ENCODE measurements around the gene ELOVL4.
A peak's percentile ranks its signal among the peaks of the same experiment; 100 is the strongest.

The ELOVL4 gene

GRCh38 chr6:79911992-79912391 is 35.4 kb downstream of the ELOVL4 start:
- DNase-seq (ENCODE audit: low spot score), result no peak

- no peak for DNase-seq (ENCODE audit: low spot score)
Measured at GRCh38 chr6:79909517-79909916, 37.8 kb downstream of the ELOVL4 start.

- no peak for DNase-seq (ENCODE audit: low spot score)
Measured at GRCh38 chr6:79902046-79902445, 45.3 kb downstream of the ELOVL4 start.

- DNase-seq (ENCODE audit: low spot score), result no peak
Measured at GRCh38 chr6:79898076-79898475, 49.3 kb downstream of the ELOVL4 start.

- no peak for DNase-seq (ENCODE audit: low spot score)
Measured at GRCh38 chr6:79896075-79896449, 51.3 kb downstream of the ELOVL4 start.

GRCh38 chr6:79895382-79896074 is 51.8 kb downstream of the ELOVL4 start:
- DNase-seq (ENCODE audit: low spot score), result no peak

GRCh38 chr6:79894939-79895338 is 52.4 kb downstream of the ELOVL4 start:
- DNase-seq (ENCODE audit: low spot score), result no peak

GRCh38 chr6:79888587-79888986 is 58.8 kb downstream of the ELOVL4 start:
- no peak for DNase-seq (ENCODE audit: low spot score)

- DNase-seq (ENCODE audit: low spot score), result no peak
Measured at GRCh38 chr6:79878142-79878748, 69.1 kb downstream of the ELOVL4 start.

GRCh38 chr6:79874531-79875134 is 72.7 kb downstream of the ELOVL4 start:
- no peak for DNase-seq (ENCODE audit: low spot score)

- DNase-seq (ENCODE audit: low spot score), result no peak
Measured at GRCh38 chr6:79872986-79873385, 74.4 kb downstream of the ELOVL4 start.

GRCh38 chr6:79872303-79872702 is 75.0 kb downstream of the ELOVL4 start:
- DNase-seq (ENCODE audit: low spot score), result no peak

GRCh38 chr6:79869600-79870084 is 77.7 kb downstream of the ELOVL4 start:
- DNase-seq (ENCODE audit: low spot score), result peak; percentile 88

GRCh38 chr6:79869184-79869583 is 78.2 kb downstream of the ELOVL4 start:
- DNase-seq (ENCODE audit: low spot score), result no peak

- no peak for DNase-seq (ENCODE audit: low spot score)
Measured at GRCh38 chr6:79868098-79868722, 79.1 kb downstream of the ELOVL4 start.

All from ecto neural progenitor cell (in vitro differentiated cells).